MM.1S (cell line): Measurements from ENCODE around the gene MEAF6.

Source experiments
- DNase-seq: peaks from one replicate; pipeline ENCODE4 v3.0.0-alpha.2; 2015
- H2AFZ ChIP-seq: fragments of 300-600 bp; sonication (generic); 2 replicates; pipeline ENCODE4 v1.6.0; 2016; ENCODE audit warnings: antibody characterized with exemption, low read length
- H3F3A ChIP-seq: fragments of 300-600 bp; sonication (generic); 2 replicates; pipeline ENCODE4 v1.6.1; 2016; ENCODE audit warnings: mild to moderate bottlenecking, antibody characterized with exemption, low read length, moderate library complexity, mixed read lengths; ENCODE audit not compliant: insufficient read depth
- H3K27ac ChIP-seq: fragments of 300-600 bp; sonication (generic); 2 replicates; pipeline ENCODE4 v1.5.1; 2016; ENCODE audit warnings: mild to moderate bottlenecking, low read length
- H3K27me3 ChIP-seq: fragments of 300-600 bp; sonication (generic); replicated peaks from 2 replicates; pipeline ENCODE4 v1.6.0; 2016; ENCODE audit warnings: low read length; ENCODE audit not compliant: insufficient read depth
- H3K36me3 ChIP-seq: fragments of 300-600 bp; sonication (generic); replicated peaks from 2 replicates; pipeline ENCODE4 v1.6.1; 2016; ENCODE audit warnings: mild to moderate bottlenecking, low read length, mixed read lengths; ENCODE audit not compliant: insufficient read depth
- H3K4me1 ChIP-seq: fragments of 300-600 bp; sonication (generic); 2 replicates; pipeline ENCODE4 v1.6.1; 2016; ENCODE audit warnings: low read length, mixed read lengths
- H3K4me2 ChIP-seq: fragments of 300-600 bp; sonication (generic); 2 replicates; pipeline ENCODE4 v1.6.0; 2016; ENCODE audit warnings: low read depth, low read length
- H3K4me3 ChIP-seq: fragments of 300-600 bp; sonication (generic); 2 replicates; pipeline ENCODE4 v1.5.1; 2016; ENCODE audit warnings: low read length, mixed read lengths
- H3K79me2 ChIP-seq: fragments of 300-600 bp; sonication (generic); 2 replicates; pipeline ENCODE4 v1.6.1; 2016; ENCODE audit warnings: mixed run types, low read length, mixed read lengths
- H3K9ac ChIP-seq: fragments of 300-600 bp; sonication (generic); 2 replicates; pipeline ENCODE4 v1.6.1; 2016; ENCODE audit warnings: low read length, mixed read lengths
- H3K9me2 ChIP-seq: fragments of 300-600 bp; sonication (generic); replicated peaks from 2 replicates; pipeline ENCODE4 v1.6.1; 2016; ENCODE audit warnings: mild to moderate bottlenecking, low read length, mixed read lengths; ENCODE audit not compliant: insufficient read depth
- H3K9me3 ChIP-seq: fragments of 300-600 bp; sonication (generic); replicated peaks from 2 replicates; pipeline ENCODE4 v1.6.1; 2016; ENCODE audit warnings: mild to moderate bottlenecking, low read length, mixed read lengths; ENCODE audit not compliant: insufficient read depth
- H4K20me1 ChIP-seq: fragments of 300-600 bp; sonication (generic); 2 replicates; pipeline ENCODE4 v1.6.1; 2016; ENCODE audit warnings: mild to moderate bottlenecking, low read length, moderate library complexity, mixed read lengths; ENCODE audit not compliant: insufficient read depth
- CTCF ChIP-seq: fragments of 300-600 bp; sonication (generic); IDR thresholded peaks from 2 replicates; pipeline ENCODE4 v1.5.1; 2016; ENCODE audit warnings: antibody characterized with exemption, low read length, mixed read lengths
- EZH2 ChIP-seq: fragments of 300-600 bp; sonication (generic); optimal IDR thresholded peaks from 2 replicates; pipeline ENCODE3; 2017; ENCODE audit warnings: low read depth, mild to moderate bottlenecking, antibody characterized with exemption, low read length, mixed read lengths
- EZH2phosphoT487 ChIP-seq: fragments of 300-600 bp; sonication (generic); IDR thresholded peaks from 2 replicates; pipeline ENCODE4 v1.6.1; 2018; ENCODE audit warnings: antibody characterized with exemption, low read length

MEAF6 gene

GRCh38 chr1:37476460-37477197 lies 37.9 kb downstream of the MEAF6 start:
- no peaks in the 10 kb centered on the region for H3K9me2 ChIP-seq
- H4K20me1 ChIP-seq = peaks cover 22% of the 10 kb centered on the region; the same call in 1 of the 2 replicates
- H3K4me2 ChIP-seq = peak overlapping the region; percentile 99
- peaks cover 80% of the 10 kb centered on the region for H3K79me2 ChIP-seq
- peaks cover 16% of the 10 kb centered on the region for H3K36me3 ChIP-seq
- peak overlapping the region; percentile 99 for H3K4me3 ChIP-seq
- H3K27ac ChIP-seq = peak overlapping the region; percentile 87
- no peak for TF ChIP-seq CTCF
- no peak for TF ChIP-seq EZH2phosphoT487
- TF ChIP-seq EZH2 = no peak
- H3K9me3 ChIP-seq = no peaks in the 10 kb centered on the region
- no peak overlapping the region for H2AFZ ChIP-seq
- peaks cover 29% of the 10 kb centered on the region for H3K4me1 ChIP-seq
- H3K27me3 ChIP-seq = no peaks in the 10 kb centered on the region
- peaks cover 41% of the 10 kb centered on the region for H3F3A ChIP-seq
- H3K9ac ChIP-seq = peak overlapping the region; percentile 93
- no peak for DNase-seq

DNA sequence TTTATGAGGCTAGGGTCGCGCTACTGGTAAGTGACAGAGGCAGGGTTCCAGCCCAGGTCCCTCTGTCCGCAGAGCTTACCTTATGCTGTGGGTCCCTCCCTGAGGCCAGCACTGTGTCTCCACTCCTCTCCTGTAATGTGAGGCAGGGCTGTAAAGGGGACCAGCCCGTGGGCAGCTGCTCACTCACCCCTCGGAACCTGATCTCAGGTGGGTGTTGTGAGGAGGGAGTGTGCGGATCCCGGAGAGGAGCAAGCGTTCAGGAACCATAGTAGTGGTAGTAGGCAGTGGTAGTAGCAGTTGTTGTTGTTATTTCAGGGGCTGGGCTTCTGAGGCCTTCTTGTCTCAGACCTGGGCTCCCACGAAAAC lies 38.5 kb downstream of the MEAF6 start:
- peaks cover 12% of the 10 kb centered on the region for H3K36me3 ChIP-seq
- H3K27ac ChIP-seq = peak overlapping the region; percentile 87; the same call in 1 of the 2 replicates
- no peak for DNase-seq
- H3F3A ChIP-seq = peaks cover 40% of the 10 kb centered on the region
- H3K9ac ChIP-seq = peak overlapping the region; percentile 93
- peak overlapping the region; percentile 99 for H3K4me3 ChIP-seq
- TF ChIP-seq EZH2 (no peak), CTCF (no peak), EZH2phosphoT487 (no peak)
- no peak overlapping the region for H2AFZ ChIP-seq
- H3K79me2 ChIP-seq = peaks cover 75% of the 10 kb centered on the region
- peak overlapping the region; percentile 99 for H3K4me2 ChIP-seq
- peaks cover 22% of the 10 kb centered on the region; the same call in 1 of the 2 replicates for H4K20me1 ChIP-seq
- H3K9me2 ChIP-seq = no peaks in the 10 kb centered on the region
- peaks cover 29% of the 10 kb centered on the region for H3K4me1 ChIP-seq
- H3K9me3 ChIP-seq = no peaks in the 10 kb centered on the region
- H3K27me3 ChIP-seq = no peaks in the 10 kb centered on the region

GRCh38 chr1:37475380-37476086 lies 39.0 kb downstream of the MEAF6 start:
- DNase-seq = no peak
- Histone ChIP-seq H3K9me2 (no peaks in the 10 kb centered on the region), H3K27me3 (no peaks in the 10 kb centered on the region), H3F3A (peaks cover 42% of the 10 kb centered on the region), H3K27ac (peak overlapping the region; percentile 87; the same call in 1 of the 2 replicates), H3K4me2 (peak overlapping the region; percentile 99), H3K79me2 (peaks cover 72% of the 10 kb centered on the region), H3K4me1 (peaks cover 32% of the 10 kb centered on the region), H2AFZ (no peak overlapping the region), H3K36me3 (peaks cover 7% of the 10 kb centered on the region), H3K9ac (peak overlapping the region; percentile 93), H3K4me3 (peak overlapping the region; percentile 99), H3K9me3 (no peaks in the 10 kb centered on the region), H4K20me1 (peaks cover 22% of the 10 kb centered on the region; the same call in 1 of the 2 replicates)
- TF ChIP-seq EZH2 = no peak
- no peak for TF ChIP-seq EZH2phosphoT487
- TF ChIP-seq CTCF = no peak
